Sigmoid colon (tissue), 7 donors: ENCODE results near the gene KCNG1. TPM values are rescaled to one million over a fixed set of nuclear protein-coding genes. Genes with fewer than 3 reads are reported as not detected.

ENCODE experiments used
- DNase-seq: peaks from one replicate; pipeline ENCODE4 v3.0.0-alpha.2; 2019
- H3K27ac ChIP-seq, 4 donors: fragments of 200-600 bp; sonication (generic); one replicate each; pipeline ENCODE4 v1.5.1; 2016 to 2019; ENCODE audit warnings: mild to moderate bottlenecking in 1 of 4
- H3K27me3 ChIP-seq, 3 donors: fragments of 200-600 bp; sonication (generic); one replicate each; pipeline ENCODE4 v1.5.1; 2019; ENCODE audit warnings: mild to moderate bottlenecking in 1 of 3
- H3K36me3 ChIP-seq, 4 donors: fragments of 200-600 bp; sonication (generic); one replicate each; pipeline ENCODE4 v1.5.1; 2016 to 2019
- H3K4me1 ChIP-seq, 4 donors: fragments of 200-600 bp; sonication (generic); one replicate each; pipeline ENCODE4 v1.5.1; 2017 to 2019
- H3K4me3 ChIP-seq, 4 donors: fragments of 200-600 bp; sonication (generic); one replicate each; pipeline ENCODE4 v1.5.1; 2017 to 2019; ENCODE audit warnings: mild to moderate bottlenecking in 2 of 4, moderate library complexity in 1 of 4
- H3K9me3 ChIP-seq, 4 donors: fragments of 200-600 bp in 3 of 4; sonication (generic) in 3 of 4; one replicate each; pipeline versions ENCODE4 v1.5.1 to v1.6.1; 2013 to 2019
- CTCF ChIP-seq, 4 experiments: fragments of 450-650 bp in 3 of 4; fragments of 200-600 bp in 1 of 4; IDR thresholded peaks; one replicate each; pipeline ENCODE4 v1.5.1; 2016 to 2019; ENCODE audit warnings: antibody characterized with exemption in 4 of 4, mild to moderate bottlenecking in 3 of 4, moderate library complexity in 2 of 4
- EP300 ChIP-seq, 4 donors: sonication (generic); formaldehyde crosslinking; IDR thresholded peaks; one replicate each; pipeline ENCODE4 v1.6.1; 2017; ENCODE audit warnings: antibody characterized with exemption in 4 of 4
- POLR2A ChIP-seq, 2 donors: fragments of 450-650 bp; IDR thresholded peaks; one replicate each; pipeline ENCODE4 v1.6.1; 2016; ENCODE audit warnings: antibody characterized with exemption in 2 of 2, mild to moderate bottlenecking in 2 of 2, moderate library complexity in 2 of 2
- POLR2AphosphoS5 ChIP-seq, 4 donors: sonication (generic); formaldehyde crosslinking; IDR thresholded peaks; one replicate each; pipeline ENCODE4 v1.6.1; 2017; ENCODE audit warnings: antibody characterized with exemption in 4 of 4
- WGBS, 2 donors: extraction: QIAGEN DNeasy Blood & Tissue Kit; methylation state at CpG; one replicate each; pipeline ENCODE4 v1.1.7; 2013; 5-methylcytosine and 5-hydroxymethylcytosine counted together
- intact Hi-C: fragments of 100-400 bp; cut with DNase I; formaldehyde crosslinking; loops from one replicate; pipeline ENCODE4 v1.15.1; 2023
- polyA plus RNA-seq, 3 donors: library from polyadenylated mRNA; stranded (reverse); fragments of 200-250 nt; gene quantifications; one replicate each; pipeline ENCODE4 v1.2.3, GENCODE V29; 2013
- total RNA-seq, 4 donors: library from RNA; depleted of rRNA; stranded (reverse); fragments of >200 nt; gene quantifications; one replicate each; pipeline ENCODE4 v1.1.0, GENCODE V29; 2016
- donor health status: healthy with polysubstance abuse.
- donor health status: Bipolar disorder and iron deficiency.
- donor health status: healthy.

The KCNG1 gene
- total and polyA plus RNA-seq, 7 donors: 1.7 to 7.1 (median 3.2) TPM

- intact Hi-C loops: no loop called here
- H3K36me3 ChIP-seq: no peaks in the 10 kb centered on the region
- H3K27me3 ChIP-seq: peaks cover 0 to 15% (median 6%) of the 10 kb centered on the region in 3 donors
- H3K4me3 ChIP-seq: no peak overlapping the region
- H3K4me1 ChIP-seq: peaks cover 0 to 7% (median 0%) of the 10 kb centered on the region in 4 donors
- WGBS, 2 donors: 84 to 88% methylated on average over 7 of the region's 7 CpGs
- H3K9me3 ChIP-seq: no peaks in the 10 kb centered on the region
- DNase-seq: no peak
- no peak overlapping the region for H3K27ac ChIP-seq
- TF ChIP-seq CTCF (IDR thresholded peaks at IDR 0.05) (no peak), POLR2AphosphoS5 (IDR thresholded peaks at IDR 0.05) (no peak)
Measured at GRCh38 chr20:51036827-51037531, 14.1 kb upstream of the KCNG1 start.

DNA sequence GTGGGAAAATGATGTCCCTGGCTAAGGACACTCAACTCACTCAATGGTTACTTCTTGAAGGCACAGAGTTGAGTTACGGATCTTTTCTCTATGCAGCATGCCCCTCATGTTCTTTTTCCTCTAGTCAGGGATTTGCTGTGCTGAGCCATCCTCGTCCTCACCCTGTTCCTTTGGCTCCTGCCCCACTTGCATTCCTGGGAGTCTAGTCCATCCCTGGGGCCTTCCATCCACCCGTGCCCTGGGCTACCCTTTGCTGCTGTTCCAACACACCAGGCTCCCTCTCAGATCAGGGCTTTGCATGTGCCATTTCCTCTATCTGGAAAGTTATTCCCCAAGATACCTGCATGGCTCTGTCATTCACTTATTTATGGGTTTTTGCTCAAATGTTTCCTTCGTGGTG lies 13.3 kb upstream of the KCNG1 start:
- H3K4me1 ChIP-seq: peaks cover 0 to 7% (median 0%) of the 10 kb centered on the region in 4 donors
- 80 to 86% methylated on average over 4 of the region's 4 CpGs for WGBS, 2 donors
- intact Hi-C loops: no loop called here
- TF ChIP-seq POLR2AphosphoS5 (IDR thresholded peaks at IDR 0.05): no peak
- TF ChIP-seq EP300 (IDR thresholded peaks at IDR 0.05): no peak
- no peak for TF ChIP-seq POLR2A (IDR thresholded peaks at IDR 0.05)
- no peak for TF ChIP-seq CTCF (IDR thresholded peaks at IDR 0.05)
- DNase-seq: no peak
- no peak overlapping the region for H3K4me3 ChIP-seq
- no peak overlapping the region for H3K27ac ChIP-seq
- H3K36me3 ChIP-seq: no peaks in the 10 kb centered on the region
- no peaks in the 10 kb centered on the region for H3K9me3 ChIP-seq
- peaks cover 0 to 22% (median 9%) of the 10 kb centered on the region in 3 donors for H3K27me3 ChIP-seq

DNA sequence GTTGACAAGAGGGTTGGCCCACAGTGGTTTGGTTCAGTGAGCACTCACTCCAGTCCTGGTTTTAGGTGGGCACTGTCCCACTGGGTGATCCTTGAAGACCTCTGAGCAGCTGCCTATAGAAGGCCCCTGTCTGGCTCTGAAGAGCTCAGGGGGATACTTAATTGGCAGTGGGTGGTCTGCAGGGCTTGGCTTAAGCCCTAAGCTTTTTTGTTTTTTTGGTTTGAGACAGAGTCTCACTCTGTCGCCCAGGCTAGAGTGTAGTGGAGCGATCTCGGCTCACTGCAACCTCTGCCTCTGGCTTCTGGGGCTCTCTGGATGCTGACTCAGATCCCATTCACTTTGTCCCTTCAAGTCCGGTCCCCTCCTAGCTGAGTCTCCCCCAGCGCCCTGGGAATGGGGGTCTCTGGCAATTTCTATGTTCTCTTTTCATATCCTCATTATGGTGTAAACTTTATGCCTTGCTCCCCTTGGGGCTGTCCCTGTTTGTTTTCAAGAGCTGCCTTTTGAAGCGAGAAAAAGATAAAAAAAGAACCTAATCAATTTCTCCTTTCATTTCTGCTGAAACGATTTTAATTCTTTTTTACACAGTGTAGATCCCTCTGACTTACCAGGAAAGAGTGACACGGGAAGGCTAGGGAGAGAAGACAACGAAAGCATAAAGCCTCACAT lies 12.2 kb upstream of the KCNG1 start:
- WGBS, 2 donors: 75 to 76% methylated on average over 9 of the region's 9 CpGs
- DNase-seq: no peak
- no peaks in the 10 kb centered on the region for H3K9me3 ChIP-seq
- H3K4me3 ChIP-seq: no peak overlapping the region
- H3K4me1 ChIP-seq: peaks cover 0 to 14% (median 0%) of the 10 kb centered on the region in 4 donors
- no peak overlapping the region for H3K27ac ChIP-seq
- no peaks in the 10 kb centered on the region for H3K36me3 ChIP-seq
- H3K27me3 ChIP-seq: peaks cover 0 to 33% (median 14%) of the 10 kb centered on the region in 3 donors
- intact Hi-C loops: no loop called here
- no peak for TF ChIP-seq CTCF (IDR thresholded peaks at IDR 0.05)
- no peak for TF ChIP-seq EP300 (IDR thresholded peaks at IDR 0.05)

DNA sequence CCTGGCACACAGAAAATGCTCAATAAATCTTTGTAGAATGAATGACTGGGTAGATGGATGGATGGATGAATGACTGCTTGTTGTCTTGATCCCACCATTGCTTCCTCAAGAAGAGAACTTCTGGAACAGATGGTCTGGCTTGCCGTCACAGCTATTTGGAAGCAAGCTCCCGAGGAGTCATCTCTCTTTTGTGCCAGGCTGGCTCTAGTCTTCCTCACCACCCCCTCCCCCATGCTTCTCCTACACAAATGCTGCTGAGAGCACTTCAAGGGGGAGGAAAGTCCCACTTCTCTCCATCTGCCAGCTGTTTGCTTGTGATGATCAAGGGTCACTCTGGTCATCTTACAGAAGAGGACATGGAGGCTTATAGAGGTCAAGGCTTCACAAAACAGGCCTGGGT lies 11.6 kb upstream of the KCNG1 start:
- DNase-seq: no peak
- no peak for TF ChIP-seq POLR2A (IDR thresholded peaks at IDR 0.05)
- Histone ChIP-seq H3K27me3 (peaks cover 0 to 40% (median 14%) of the 10 kb centered on the region in 3 donors), H3K36me3 (no peaks in the 10 kb centered on the region), H3K4me1 (peaks cover 0 to 14% (median 0%) of the 10 kb centered on the region in 4 donors), H3K4me3 (no peak overlapping the region), H3K27ac (no peak overlapping the region), H3K9me3 (no peaks in the 10 kb centered on the region)
- intact Hi-C loops: no loop called here
- 75% methylated on average over 2 of the region's 2 CpGs for WGBS, 2 donors

DNA sequence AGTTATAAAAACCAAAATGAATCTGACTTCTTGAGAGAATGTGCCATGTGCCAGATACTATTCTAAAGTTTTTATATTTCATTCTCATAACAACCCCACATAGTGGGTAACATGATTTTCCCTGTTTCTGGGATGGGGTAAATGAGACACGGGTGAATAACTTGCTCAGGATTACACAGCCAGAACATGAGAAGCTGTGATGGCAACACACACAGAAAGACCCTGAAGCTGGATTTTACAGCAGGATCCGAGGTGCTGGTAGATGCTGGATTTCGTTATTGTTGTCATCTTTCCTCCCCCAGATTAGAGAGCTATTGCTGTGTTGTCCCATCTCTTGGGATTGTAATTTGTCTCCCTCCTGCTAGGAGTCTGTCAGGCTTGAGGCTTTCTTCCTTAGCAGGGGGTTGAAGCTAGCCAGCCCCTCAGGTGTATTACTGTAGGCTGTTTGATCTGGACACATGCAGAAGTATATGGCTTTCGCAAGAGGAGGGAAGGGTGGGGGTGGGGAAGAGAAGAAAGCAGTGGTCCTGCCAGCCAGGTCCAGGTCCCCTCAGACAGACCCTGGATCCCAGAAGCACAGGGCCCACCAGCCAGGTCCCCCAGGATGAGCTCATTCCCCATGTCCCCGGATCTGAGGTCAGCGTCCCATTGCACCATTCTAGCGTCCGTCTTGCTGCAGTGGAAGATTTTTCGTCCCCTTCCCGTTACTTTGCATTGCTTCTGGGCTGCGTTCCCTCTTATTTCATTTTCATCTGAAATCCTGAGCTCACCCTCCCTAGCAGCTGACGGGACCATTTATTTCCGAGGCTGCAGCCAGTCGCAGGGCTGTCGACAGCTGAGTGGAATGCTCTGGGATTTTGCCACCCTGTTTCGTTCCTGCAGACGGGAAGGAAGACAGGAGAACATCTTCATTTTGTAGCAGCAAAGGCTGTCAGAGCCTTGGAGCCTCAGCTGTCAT lies 7.3 kb upstream of the KCNG1 start:
- WGBS, 2 donors: 56 to 69% methylated on average over 17 of the region's 17 CpGs
- Histone ChIP-seq H3K27ac (peak overlapping the region in 1 of 4 donors; percentile 5), H3K9me3 (no peaks in the 10 kb centered on the region), H3K4me1 (peaks cover 0 to 14% (median 0%) of the 10 kb centered on the region in 4 donors), H3K4me3 (no peak overlapping the region), H3K27me3 (peaks cover 0 to 56% (median 14%) of the 10 kb centered on the region in 3 donors), H3K36me3 (no peaks in the 10 kb centered on the region)
- TF ChIP-seq POLR2AphosphoS5 (IDR thresholded peaks at IDR 0.05) (peak in 2 of 4 donors; percentile 31 to 34), CTCF (IDR thresholded peaks at IDR 0.05) (no peak)
- DNase-seq: no peak
- intact Hi-C loops: no loop called here
